Activated CD8-positive, alpha-beta memory T cell treated with anti-CD3 and anti-CD28 coated beads, Interleukin-2, amount 50 U/mL, for 4 hours (primary cell): ENCODE data around the gene NFIB.

ENCODE experiments used
- DNase-seq: peaks from one replicate; pipeline ENCODE4 v3.0.0-alpha.2; 2020

NFIB gene

DNA sequence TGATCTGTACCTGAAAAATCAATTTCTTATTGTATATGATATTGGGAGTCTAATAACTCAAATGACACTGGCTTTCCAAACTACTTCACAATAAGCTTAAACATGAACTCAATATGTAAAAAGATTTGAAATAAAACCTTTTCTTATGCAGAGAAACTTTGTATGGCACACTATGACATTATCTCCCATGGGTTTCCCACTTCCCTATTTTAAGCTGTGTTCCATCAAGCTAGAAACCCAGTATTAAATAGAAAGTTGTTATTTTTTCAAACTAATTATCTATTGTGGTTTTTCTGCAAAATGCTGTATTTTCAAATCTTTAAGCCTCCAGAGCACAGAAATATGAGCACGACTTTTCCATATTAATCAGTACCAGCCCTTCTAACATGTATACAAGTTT, 174.7 kb downstream of the NFIB start:
- no peak for DNase-seq

DNA sequence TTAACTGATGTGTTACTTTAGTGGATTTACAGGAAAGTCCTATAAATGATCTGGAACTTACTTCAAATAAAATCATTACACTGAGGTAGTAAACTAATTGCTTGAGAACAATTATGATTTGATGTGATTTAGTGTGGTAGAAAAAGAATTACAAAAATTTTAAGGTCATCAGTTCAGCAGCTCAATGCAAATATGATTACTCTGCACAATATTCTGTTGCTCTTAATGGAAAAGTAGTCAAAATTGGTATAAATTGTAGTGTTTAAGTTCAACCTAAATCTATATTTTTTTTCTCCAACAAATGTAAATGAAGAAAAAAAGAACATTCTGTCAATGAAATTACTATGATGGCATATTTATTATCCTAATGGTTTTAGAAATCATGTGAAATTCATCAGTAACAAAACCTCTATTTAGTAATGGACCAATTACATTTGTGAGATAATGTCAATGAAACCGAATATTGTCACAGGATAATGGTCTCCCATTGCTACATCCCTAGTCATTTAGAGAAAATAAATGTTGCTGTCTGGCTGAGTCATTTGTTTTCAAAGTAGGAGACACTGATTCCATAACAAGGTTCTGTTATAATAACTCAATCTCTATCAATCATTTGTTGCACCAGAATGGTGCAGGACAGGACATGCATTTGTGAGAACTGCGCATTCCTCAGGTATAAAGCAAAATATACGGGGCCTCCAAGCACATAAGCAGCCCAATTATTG, 177.1 kb downstream of the NFIB start:
- no peak for DNase-seq

DNA sequence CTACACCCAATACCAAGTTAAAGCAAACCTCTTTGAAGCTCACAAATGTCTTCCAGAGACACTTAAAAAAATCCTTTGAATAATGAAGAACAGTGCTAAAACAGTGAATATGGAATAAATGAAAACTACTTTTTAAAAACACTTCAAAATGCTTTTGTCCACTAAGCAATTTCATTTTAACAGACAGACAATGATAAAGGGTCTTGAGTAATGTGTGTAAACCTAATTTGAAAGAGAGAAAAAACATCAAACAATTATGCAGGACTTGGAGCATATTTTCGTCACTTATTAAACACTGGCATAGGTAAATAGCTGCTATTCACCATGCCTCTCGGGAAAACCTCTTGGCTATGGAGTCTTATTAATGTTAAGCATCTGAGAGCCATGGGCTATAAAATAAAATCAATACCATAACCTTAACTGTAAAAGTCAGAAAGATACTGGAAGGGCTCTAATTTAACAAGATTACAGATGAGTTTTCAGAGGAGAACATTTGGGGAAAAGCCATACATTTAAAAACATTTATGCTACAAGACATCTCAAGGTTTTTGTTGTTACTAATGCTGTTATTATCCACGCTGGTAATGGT, 177.8 kb downstream of the NFIB start:
- no peak for DNase-seq

DNA sequence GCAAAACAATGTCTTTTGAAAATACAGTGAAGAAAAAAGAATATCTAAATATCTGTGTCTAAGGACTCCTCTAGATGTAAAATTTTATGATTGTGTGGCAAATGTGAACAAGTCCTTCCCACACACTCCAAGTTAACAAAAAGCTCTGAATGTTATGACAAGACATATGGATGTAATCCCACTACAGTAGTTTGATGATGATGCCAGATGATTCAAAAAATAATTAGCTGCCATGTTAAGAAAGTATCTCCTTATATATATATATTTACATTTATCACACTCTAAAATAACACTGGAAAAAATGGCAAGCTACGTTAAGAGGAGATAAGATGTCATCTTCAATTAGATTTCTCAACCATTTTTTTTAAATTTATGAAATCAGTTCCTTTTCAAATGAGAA, 178.5 kb downstream of the NFIB start:
- no peak for DNase-seq

- DNase-seq = no peak
Measured at GRCh38 chr9:14133394-14133793, 180.5 kb downstream of the NFIB start.

GRCh38 chr9:14132775-14133174, 181.2 kb downstream of the NFIB start:
- no peak for DNase-seq

DNA sequence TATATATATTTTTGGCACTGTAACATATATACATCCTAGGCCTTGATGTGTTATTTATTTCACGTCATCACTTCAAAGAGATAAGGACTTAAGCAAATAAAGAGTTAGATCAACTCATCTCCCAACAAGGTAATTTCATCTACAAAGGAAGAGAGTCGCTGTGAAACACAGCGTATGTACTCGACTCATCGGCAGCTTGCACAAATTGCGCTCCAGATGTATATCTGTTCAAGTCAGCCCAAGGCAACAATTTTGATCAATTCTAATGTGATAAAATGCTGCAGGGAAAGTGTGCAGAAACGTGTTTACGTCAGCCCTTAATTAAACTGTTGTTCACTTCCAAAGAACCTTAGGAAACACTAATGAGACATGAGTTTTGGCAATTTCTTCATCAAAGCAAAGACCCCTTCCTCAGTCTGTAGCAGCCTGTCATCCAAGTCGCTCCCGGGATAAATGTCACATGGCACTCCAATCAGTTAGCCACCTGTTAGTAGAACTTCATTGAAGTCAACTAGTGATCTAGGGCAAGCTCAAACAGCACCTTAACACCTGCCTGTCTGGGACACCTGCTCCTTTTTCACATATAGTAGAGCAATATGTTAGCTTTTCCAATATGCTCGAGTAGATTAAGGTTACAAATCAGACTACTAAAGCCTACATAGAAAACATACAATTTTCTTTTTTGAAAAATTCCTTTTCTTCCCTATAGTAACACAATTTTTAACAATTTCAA, 182.4 kb downstream of the NFIB start:
- DNase-seq = no peak

- no peak for DNase-seq
Measured at GRCh38 chr9:14127656-14128055, 186.3 kb downstream of the NFIB start.

- no peak for DNase-seq
Measured at GRCh38 chr9:14119694-14120514, 194.0 kb downstream of the NFIB start.

DNA sequence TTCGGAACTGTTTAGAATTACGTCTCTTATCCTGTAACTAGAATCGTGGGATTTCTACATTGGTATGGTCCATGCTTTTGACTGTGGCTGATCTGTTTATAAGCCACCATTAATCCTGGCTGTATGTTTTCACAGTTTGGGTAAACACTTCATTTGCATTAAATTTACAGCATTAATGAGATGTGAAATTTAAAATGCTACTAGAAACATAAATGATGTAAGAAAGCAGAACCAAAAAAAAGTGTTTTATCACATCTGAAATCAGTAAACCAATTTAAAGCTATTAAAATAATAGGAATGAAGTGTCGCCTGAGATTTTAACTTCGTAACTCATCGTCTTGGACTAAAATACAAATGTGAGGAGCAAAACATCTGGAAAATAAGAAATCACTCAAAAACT, 201.7 kb downstream of the NFIB start:
- DNase-seq = no peak

- no peak for DNase-seq
Measured at GRCh38 chr9:14111696-14112095, 202.2 kb downstream of the NFIB start.

DNA sequence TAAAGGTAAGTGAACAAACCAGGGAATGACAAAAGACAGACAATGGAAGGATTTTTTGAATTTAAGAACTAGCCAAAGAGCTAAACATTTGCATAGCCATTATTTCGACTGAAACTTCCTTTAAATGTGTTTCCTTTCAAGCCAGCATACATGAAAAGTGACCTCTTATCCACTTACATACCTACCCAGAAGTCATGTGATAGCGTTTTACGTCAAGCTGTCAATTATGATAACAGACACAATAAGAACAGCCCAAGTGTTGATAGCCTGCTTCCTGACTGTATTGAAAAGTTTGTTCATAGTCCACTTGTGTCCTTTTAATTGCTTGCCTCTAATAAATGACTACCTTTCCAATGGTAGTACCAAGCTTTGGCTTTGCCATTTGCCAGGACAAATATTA, 206.0 kb downstream of the NFIB start:
- DNase-seq = no peak

- DNase-seq = no peak
Measured at GRCh38 chr9:14107495-14107894, 206.4 kb downstream of the NFIB start.

DNA sequence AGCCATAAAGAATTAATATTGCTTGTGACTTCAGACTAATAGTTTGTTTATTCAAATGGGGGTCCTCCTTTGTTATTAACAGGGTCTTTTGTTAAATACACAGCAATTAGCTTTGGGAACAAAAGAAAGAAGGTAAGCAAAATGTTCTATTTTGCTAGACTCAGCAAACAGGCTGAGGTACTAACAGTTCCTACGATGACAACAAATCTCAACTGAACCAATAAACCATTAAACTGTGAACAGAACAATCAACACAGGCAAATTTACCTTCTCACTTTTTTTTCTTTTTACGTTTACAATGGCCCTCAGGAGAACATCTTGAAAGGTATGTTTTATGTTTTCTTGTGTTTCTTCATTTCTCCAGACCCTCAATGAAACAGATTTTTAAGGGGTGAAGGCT, 207.2 kb downstream of the NFIB start:
- DNase-seq = no peak

- DNase-seq = no peak
Measured at GRCh38 chr9:14104496-14104895, 209.4 kb downstream of the NFIB start.

GRCh38 chr9:14103115-14103514, 210.8 kb downstream of the NFIB start:
- DNase-seq = no peak

DNA sequence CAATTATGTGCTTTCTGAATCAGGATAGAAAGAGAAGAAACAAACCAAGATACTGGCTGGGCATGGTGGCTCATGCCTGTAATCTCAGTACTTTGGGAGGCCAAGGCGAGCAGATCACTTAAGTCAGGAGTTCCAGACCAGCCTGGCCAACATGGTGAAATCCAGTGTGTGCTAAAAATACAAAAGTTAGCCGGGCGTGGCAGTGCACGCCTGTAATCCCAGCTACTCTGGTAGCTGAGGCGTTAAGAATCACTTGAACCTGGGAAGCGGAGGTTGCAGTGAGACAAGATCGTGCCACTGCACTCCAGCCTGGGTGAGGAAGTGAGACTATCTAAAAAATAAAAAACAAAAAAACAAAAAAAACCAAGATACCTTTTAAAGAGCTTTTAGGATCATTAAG, 214.2 kb downstream of the NFIB start:
- DNase-seq = no peak

DNA sequence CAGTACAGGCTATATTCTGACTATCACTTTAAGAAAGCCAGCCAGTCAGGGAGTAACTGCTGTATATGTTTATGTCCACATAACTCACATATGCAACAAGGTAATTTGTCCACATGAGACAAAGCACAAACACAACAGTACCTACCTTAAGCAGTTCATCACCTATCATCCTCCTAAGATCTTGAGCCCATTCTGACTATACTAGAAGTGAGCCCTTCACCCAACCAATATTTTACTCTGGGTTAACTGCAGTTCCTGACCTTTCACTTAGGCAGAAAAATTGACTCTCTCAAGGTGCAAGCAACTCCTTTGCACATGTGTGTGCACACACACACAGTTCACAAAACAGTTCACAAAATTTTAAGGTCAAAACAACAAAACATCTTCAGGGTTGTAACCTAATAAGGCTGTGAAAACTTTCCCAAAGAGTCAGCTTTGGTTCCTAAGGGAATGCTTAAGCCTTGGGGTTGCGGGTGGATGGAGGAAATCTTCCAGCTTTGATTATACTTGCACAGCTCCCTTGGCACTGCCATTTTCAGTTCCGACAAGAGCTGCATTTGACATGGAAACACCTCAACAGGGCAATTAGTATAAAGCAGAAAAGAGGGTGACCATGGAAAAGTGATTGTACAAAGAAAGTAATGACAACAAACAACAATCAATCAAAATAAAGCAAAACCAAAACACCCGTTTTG, 215.3 kb downstream of the NFIB start:
- DNase-seq = no peak

- DNase-seq = no peak
Measured at GRCh38 chr9:14097666-14098415, 216.1 kb downstream of the NFIB start.

GRCh38 chr9:14097215-14097614, 216.7 kb downstream of the NFIB start:
- DNase-seq = no peak

- no peak for DNase-seq
Measured at GRCh38 chr9:14096258-14096922, 217.6 kb downstream of the NFIB start.
